Fibroblast of lung (primary cell): ENCODE results near the gene CDC16. TPM values are rescaled to one million over a fixed set of nuclear protein-coding genes. Genes with fewer than 3 reads are reported as not detected.

Experiments
- DNase-seq, 2 donors: peaks; one replicate each; pipeline versions ENCODE4 v3.0.0 to v3.0.0-alpha.2; 2010; ENCODE audit warnings: low read depth in 2 of 2
- H2AFZ ChIP-seq: 2 replicates; pipeline ENCODE4 v1.5.1; 2012; ENCODE audit warnings: low read length, control low read depth, inconsistent platforms
- H3K27ac ChIP-seq: 2 replicates; pipeline ENCODE4 v1.5.1; 2011; ENCODE audit warnings: low read length, control low read depth; ENCODE audit not compliant: insufficient read depth
- H3K27me3 ChIP-seq: 2 replicates; pipeline ENCODE4 v1.5.1; 2011; ENCODE audit warnings: mild to moderate bottlenecking, low read length; ENCODE audit not compliant: control insufficient read depth, insufficient read depth
- H3K36me3 ChIP-seq: 2 replicates; pipeline ENCODE4 v1.5.1; 2011; ENCODE audit warnings: low read length; ENCODE audit not compliant: control insufficient read depth, insufficient read depth
- H3K4me1 ChIP-seq: 2 replicates; pipeline ENCODE4 v1.5.1; 2011; ENCODE audit warnings: low read length; ENCODE audit not compliant: control insufficient read depth, insufficient read depth; ENCODE audit errors: extremely low read depth
- H3K4me2 ChIP-seq: 2 replicates; pipeline ENCODE4 v1.5.1; 2011; ENCODE audit warnings: low read length, control low read depth; ENCODE audit not compliant: insufficient read depth; ENCODE audit errors: extremely low read depth
- H3K4me3 ChIP-seq, 4 experiments: fragments of 200-600 bp in 1 of 4; sonication (generic) in 1 of 4; replicated peaks in 1 of 4; 2 replicates each; pipeline ENCODE4 v1.5.1; 2011 to 2016; ENCODE audit warnings: low read length in 4 of 4, low read depth in 3 of 4, mild to moderate bottlenecking in 3 of 4, control low read depth in 2 of 4, inconsistent platforms in 1 of 4, mixed read lengths in 1 of 4; ENCODE audit not compliant: insufficient read depth in 1 of 4; ENCODE audit errors: control extremely low read depth in 1 of 4
- H3K79me2 ChIP-seq: 2 replicates; pipeline ENCODE4 v1.5.1; 2012; ENCODE audit warnings: mild to moderate bottlenecking, low read length, inconsistent platforms; ENCODE audit not compliant: control insufficient read depth, insufficient read depth
- H3K9ac ChIP-seq: 2 replicates; pipeline ENCODE4 v1.5.1; 2011; ENCODE audit warnings: mild to moderate bottlenecking, low read length, control low read depth; ENCODE audit not compliant: insufficient read depth
- H3K9me3 ChIP-seq: 2 replicates; pipeline ENCODE4 v1.5.1; 2012; ENCODE audit warnings: low read depth, low read length; ENCODE audit not compliant: control insufficient read depth, insufficient read depth
- H4K20me1 ChIP-seq: 2 replicates; pipeline ENCODE4 v1.5.1; 2011; ENCODE audit warnings: low read length; ENCODE audit not compliant: control insufficient read depth, insufficient read depth; ENCODE audit errors: extremely low read depth
- CTCF ChIP-seq, 2 donors: IDR thresholded peaks in 1 of 2; conservative IDR thresholded peaks in 1 of 2; 1 replicate in 1 of 2; 2 replicates in 1 of 2; pipeline ENCODE4 v1.5.1; 2011 to 2012; ENCODE audit warnings: low read length in 2 of 2, control low read depth in 1 of 2, inconsistent platforms in 1 of 2, low read depth in 1 of 2, mild to moderate bottlenecking in 1 of 2
- EZH2 ChIP-seq: IDR thresholded peaks from 2 replicates; pipeline ENCODE4 v1.5.1; 2012; ENCODE audit warnings: low read length, control low read depth, mild to moderate bottlenecking; ENCODE audit errors: missing control alignments
- polyA plus RNA-seq, 2 donors: library from polyadenylated mRNA; depleted of rRNA in 1 of 2; stranded (reverse) in 1 of 2; unstranded in 1 of 2; fragments of >200 nt; gene quantifications; 2 replicates each; pipeline ENCODE4 v1.2.1, GENCODE V29; 2011 to 2012; ENCODE audit warnings: missing spikeins in 1 of 2
- total RNA-seq: library from RNA; depleted of rRNA; stranded (reverse); fragments of >200 nt; gene quantifications from 2 replicates; pipeline ENCODE4 v1.2.1, GENCODE V29; 2014

The CDC16 gene
- total and polyA plus RNA-seq, 2 donors (not counting 1 experiment from before 2014, with no cell fraction given), result 52.2 to 101 TPM

GRCh38 chr13:114269281-114269770, 34.6 kb downstream of the CDC16 start:
- Histone ChIP-seq H2AFZ (no peak overlapping the region), H3K4me2 (no peak overlapping the region), H3K9ac (no peak overlapping the region), H3K4me1 (no peaks in the 10 kb centered on the region), H3K9me3 (no peaks in the 10 kb centered on the region), H3K79me2 (no peaks in the 10 kb centered on the region), H3K27ac (no peak overlapping the region), H4K20me1 (no peaks in the 10 kb centered on the region), H3K36me3 (peaks cover 18% of the 10 kb centered on the region), H3K27me3 (no peaks in the 10 kb centered on the region), H3K4me3 (no peak overlapping the region)
- DNase-seq, result no peak
- TF ChIP-seq CTCF (conservative IDR thresholded peaks at IDR 0.05 in 1 of 2, IDR thresholded peaks at IDR 0.05 in 1 of 2; ENCODE audit: low read depth in 1 of 2, low read length in 2 of 2) (no peak), EZH2 (no peak)

GRCh38 chr13:114272977-114273376, 38.3 kb downstream of the CDC16 start:
- TF ChIP-seq EZH2, result no peak
- TF ChIP-seq CTCF (conservative IDR thresholded peaks at IDR 0.05 in 1 of 2, IDR thresholded peaks at IDR 0.05 in 1 of 2; ENCODE audit: low read depth in 1 of 2, low read length in 2 of 2), result no peak
- no peaks in the 10 kb centered on the region for H3K27me3 ChIP-seq
- H3K4me3 ChIP-seq, result no peak overlapping the region
- H3K4me1 ChIP-seq, result no peaks in the 10 kb centered on the region
- no peak overlapping the region for H3K4me2 ChIP-seq
- H4K20me1 ChIP-seq, result no peaks in the 10 kb centered on the region
- H3K36me3 ChIP-seq, result peaks cover 20% of the 10 kb centered on the region
- H3K9ac ChIP-seq, result no peak overlapping the region
- no peak overlapping the region for H2AFZ ChIP-seq
- no peaks in the 10 kb centered on the region for H3K9me3 ChIP-seq
- DNase-seq, result no peak
- H3K79me2 ChIP-seq, result no peaks in the 10 kb centered on the region
- no peak overlapping the region for H3K27ac ChIP-seq

- Histone ChIP-seq H3K9me3 (no peaks in the 10 kb centered on the region), H4K20me1 (no peaks in the 10 kb centered on the region), H3K4me1 (peaks cover 4% of the 10 kb centered on the region), H3K9ac (no peak overlapping the region), H3K4me2 (no peak overlapping the region), H3K27ac (no peak overlapping the region), H3K4me3 (no peak overlapping the region), H2AFZ (no peak overlapping the region), H3K79me2 (no peaks in the 10 kb centered on the region), H3K36me3 (peaks cover 12% of the 10 kb centered on the region), H3K27me3 (no peaks in the 10 kb centered on the region)
- TF ChIP-seq CTCF (conservative IDR thresholded peaks at IDR 0.05 in 1 of 2, IDR thresholded peaks at IDR 0.05 in 1 of 2; ENCODE audit: low read depth in 1 of 2, low read length in 2 of 2) (no peak), EZH2 (no peak)
- no peak for DNase-seq
These were observed 40.6 kb downstream of the CDC16 start for GRCh38 chr13:114275304-114275703.
